GM21381 (cell line): ENCODE results near the gene ZNF569.
"Not testable (repeated sequence)": the region's sequence is repeated elsewhere in the genome, so short reads cannot be mapped to it uniquely, and the experiment has no call there.

Experiments
- ATAC-seq: cut with Tn5 transposase; IDR thresholded peaks from one replicate; pipeline ENCODE4 v1.9.1; 2021; ENCODE audit warnings: mild to moderate bottlenecking, moderate library complexity; ENCODE audit not compliant: unreplicated experiment

Gene ZNF569

GRCh38 chr19:37403403-37403802 lies 63.8 kb downstream of the ZNF569 start:
- no peak for ATAC-seq

DNA sequence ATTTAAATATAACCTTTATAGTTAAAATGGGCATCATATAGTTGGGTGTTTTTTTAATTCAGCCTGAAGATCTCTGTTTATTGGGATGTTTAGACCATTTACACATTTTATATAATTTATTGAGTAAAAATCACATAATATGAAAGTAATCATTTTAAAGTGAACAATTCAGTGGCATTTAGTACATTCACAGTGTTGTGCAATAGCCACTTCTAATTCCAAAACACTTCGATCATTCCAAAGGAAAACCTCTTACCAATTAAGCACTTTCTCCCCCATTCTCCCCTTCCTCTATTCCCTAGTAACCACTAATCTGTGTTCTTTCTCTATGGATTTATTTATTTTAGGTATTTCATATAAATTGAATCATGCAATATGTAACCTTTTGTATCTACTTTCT lies 66.2 kb downstream of the ZNF569 start:
- no peak for ATAC-seq

DNA sequence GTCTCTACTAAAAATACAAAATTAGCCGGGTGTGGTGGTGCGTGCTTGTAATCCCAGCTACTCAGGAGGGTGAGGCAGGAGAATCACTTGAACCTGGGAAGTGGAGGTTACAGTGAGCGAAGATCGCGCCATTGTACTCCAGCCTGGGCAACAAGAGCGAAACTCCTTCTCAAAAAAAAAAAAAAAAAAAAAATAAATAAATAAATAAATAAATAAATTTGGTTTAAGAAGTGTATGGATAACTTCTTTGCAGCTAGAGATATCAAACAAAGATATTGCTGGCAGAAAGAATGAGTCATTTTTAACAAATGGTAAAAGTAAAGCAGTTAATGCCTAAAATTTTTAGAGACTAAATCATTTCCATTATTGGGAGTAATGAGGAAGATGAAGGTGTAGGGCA lies 75.8 kb downstream of the ZNF569 start:
- ATAC-seq, result not testable (repeated sequence)

GRCh38 chr19:37389234-37389633 lies 78.0 kb downstream of the ZNF569 start:
- ATAC-seq, result no peak

GRCh38 chr19:37370880-37371661 lies 96.2 kb downstream of the ZNF569 start, which contains the start of gene ZNF527:
Gene ZNF527 (plus strand): TSS chr19:37371099. CDS start chr19:37374199, 3,100 bp downstream.
- ATAC-seq, result peak; percentile 96

GRCh38 chr19:37370386-37370879 lies 96.8 kb downstream of the ZNF569 start:
- ATAC-seq, result peak; percentile 17

DNA sequence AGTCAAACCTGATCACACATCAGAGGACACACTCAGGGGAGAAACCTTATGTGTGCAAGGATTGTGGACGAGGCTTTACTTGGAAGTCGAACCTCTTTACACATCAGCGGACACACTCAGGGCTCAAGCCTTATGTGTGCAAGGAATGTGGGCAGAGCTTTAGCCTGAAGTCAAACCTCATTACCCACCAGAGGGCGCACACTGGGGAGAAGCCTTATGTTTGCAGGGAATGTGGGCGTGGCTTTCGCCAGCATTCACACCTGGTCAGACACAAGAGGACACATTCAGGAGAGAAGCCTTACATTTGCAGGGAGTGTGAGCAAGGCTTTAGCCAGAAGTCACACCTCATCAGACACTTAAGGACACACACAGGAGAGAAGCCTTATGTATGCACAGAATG lies 104.5 kb downstream of the ZNF569 start:
- no peak for ATAC-seq

DNA sequence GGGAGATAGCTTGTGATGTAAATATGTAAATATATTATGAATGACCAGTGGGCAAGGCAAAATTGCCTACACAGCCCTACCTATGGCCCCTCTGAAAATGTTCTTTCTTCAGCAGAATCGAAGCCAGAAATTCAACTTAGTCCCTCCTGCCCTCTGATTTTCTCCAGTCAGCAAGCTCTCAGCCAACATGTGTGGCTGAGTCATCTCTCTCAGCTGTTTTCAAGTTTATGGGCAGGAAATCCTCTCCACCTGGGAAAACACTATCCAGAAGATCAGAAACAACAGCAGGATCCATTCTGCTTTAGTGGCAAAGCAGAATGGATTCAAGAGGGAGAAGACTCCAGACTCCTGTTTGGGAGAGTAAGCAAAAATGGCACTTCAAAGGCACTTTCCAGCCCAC lies 105.2 kb downstream of the ZNF569 start:
- no peak for ATAC-seq
